SH-SY5Y (cell line): ENCODE data around the gene OR52I1.

Source experiments
- GATA2 ChIP-seq: IDR thresholded peaks from 2 replicates; pipeline ENCODE4 v1.6.1; 2011; ENCODE audit warnings: mild to moderate bottlenecking, low read depth, low read length
- GATA3 ChIP-seq: IDR thresholded peaks from 2 replicates; pipeline ENCODE4 v1.6.1; 2011; ENCODE audit warnings: low read depth, mild to moderate bottlenecking, low read length, moderate library complexity

The OR52I1 gene

DNA sequence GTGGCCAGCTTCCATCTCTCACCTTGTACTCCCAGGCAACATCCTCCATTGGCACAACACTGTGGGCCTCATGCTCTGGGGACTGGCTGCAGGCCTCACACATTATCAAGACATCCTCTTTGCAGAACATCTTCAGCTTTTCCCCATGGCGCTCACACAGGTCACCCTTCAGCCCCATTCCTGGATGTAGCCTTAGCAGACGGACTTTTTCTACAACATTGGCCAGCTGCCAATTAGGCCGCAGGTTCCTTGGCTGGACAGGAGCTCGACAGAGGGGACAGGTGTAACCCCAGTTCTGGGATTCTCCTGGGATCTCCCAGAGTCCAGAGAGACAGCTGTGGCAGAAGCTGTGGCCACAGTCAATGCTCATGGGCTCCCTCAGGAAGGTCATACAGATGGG is 11.2 kb downstream of the OR52I1 start:
- TF ChIP-seq GATA3 (no peak), GATA2 (no peak)

DNA sequence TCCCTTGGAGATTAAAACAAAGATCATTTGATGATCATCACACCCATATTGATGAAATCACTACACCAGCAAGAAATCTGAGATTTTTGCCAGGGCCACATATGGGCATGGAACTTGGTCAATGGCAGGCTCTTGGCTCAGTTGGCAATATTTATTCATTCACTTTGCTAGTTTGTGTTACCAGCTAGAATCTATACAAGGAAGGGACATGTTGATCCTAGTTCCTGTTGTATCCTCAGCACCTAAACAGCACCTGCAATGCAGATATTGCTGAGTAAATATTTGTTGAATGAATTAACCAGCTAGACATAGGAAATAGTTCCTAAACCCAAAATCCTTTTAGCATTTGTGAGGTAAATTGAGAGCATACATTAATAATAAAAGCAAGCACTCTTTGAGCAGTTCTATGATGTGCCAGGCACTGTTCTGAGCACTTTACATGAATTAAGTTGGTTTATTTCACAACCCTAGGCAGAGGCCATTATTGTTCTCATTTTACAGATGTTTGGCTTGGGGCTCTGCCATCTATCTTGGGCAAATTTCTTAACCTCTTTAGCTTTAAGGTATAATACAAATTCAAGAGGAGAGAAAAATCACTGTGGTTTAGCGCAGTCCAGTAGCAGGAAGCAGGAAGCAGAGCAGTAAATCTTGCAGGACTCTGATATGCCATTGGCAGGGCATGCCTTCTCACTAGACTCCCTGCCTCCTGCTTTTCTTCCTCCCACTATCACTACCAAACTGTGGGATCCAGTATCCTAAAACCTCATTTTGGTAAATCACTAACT is 12.6 kb downstream of the OR52I1 start:
- no peak for TF ChIP-seq GATA2

GRCh38 chr11:4607096-4607495 is 13.3 kb downstream of the OR52I1 start:
- no peak for TF ChIP-seq GATA3
- TF ChIP-seq GATA2: no peak

DNA sequence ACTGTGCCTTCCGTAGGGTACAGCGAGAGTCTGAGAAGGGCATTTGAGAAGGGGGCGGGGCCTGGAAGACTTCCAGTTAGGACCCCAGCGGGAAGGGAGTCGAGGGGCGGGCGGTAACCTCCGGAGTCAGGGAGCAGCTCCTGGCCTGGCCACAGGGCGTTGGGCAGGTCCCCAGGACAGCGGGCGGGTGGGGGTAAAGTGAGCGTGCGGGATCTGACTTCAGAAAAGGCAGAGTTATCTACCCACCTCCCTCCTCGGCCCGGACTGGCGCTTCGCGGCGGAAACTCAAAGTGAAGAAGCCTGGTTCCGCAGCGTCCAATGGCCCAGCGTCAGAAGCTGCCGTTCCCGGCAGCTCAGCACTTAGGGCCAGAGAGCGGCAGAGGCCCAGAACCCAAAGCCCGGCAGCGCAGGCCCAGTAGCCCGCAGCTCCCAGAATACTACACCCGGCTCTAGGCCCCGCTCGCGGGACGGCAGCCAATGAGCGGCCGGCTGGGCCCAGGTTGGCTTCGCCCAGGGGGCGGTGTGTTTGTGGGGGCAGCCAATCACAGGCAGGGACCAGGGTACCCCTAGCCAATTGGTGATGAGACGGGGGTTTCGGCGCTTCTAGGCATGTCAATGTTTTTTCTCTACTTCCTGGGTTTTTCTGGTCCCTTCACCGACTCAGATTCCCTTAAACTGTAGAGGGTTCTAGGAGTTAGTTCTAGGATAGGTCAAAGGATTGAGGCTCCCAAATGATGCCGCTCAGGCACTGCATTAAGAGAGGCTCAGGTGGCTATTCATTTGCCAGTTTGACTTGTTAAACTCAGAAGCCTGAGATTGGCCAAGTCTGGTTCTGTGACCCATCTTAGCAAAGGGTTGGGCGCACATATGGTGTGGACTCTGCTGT is 14.2 kb downstream of the OR52I1 start, which contains the start of gene TRIM68:
Gene TRIM68 (minus strand): TSS at position 451 of the 886 bp plus-strand sequence. CDS start 2,727 bp downstream, outside the sequence.
- TF ChIP-seq GATA3: no peak
- TF ChIP-seq GATA2: no peak; the same call in 1 of the 2 replicates

DNA sequence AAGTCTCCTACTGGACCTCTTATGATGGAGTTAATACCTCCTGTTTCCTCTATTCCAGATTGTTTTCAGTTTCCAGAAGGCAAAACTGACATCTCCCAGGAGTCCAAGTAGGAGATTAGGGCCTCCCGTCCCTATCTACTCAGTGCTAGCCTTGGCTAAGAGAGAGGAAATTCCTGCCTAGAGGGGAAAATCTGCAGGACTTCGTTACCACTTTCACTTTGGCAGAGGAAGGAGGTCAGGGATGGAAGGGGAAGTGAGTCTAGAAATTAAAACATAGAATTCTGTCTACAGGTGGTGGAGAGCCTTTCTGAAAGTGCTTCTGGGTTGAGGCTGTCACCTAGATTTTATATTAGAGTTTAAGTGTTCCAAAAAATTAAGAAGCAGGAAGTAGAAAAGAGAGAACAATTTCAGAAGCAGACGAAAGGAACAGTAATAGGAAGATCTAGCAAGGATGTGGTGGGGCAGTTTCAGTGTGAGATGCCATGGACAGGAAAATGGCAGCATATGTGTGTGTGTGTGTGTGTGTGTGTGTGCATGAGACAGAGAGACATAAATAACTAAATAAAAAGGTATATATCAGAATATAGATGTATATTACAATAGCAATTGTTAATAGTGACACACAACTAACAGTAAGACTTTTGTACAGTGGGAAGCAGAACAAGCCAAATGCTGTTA is 16.6 kb downstream of the OR52I1 start:
- no peak for TF ChIP-seq GATA3
- TF ChIP-seq GATA2: no peak

DNA sequence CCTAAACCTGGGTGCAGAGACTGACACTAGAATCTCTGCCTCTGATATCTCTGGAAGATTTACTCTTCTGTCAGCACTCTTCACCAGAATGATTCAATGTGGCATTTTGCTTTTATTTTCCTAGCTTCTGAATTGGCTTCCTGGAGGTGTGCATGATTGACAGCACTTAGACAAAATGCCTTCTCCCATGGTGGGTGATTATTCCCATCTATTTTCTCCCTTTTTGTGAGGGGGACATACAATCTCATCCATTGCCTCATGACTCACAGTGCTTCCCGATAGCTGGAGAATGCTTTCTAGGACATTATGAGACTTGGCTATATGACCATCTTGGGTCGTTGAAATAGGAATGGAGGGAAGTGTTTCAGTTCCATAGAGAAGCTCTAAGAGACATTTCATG is 18.1 kb downstream of the OR52I1 start:
- TF ChIP-seq GATA3 (no peak), GATA2 (no peak)

- TF ChIP-seq GATA3 (no peak), GATA2 (no peak)
Measured at GRCh38 chr11:4615856-4616444, 22.1 kb downstream of the OR52I1 start.

GRCh38 chr11:4619514-4619913 is 25.7 kb downstream of the OR52I1 start:
- TF ChIP-seq GATA2: no peak
- TF ChIP-seq GATA3: no peak

GRCh38 chr11:4626207-4627099 is 32.6 kb downstream of the OR52I1 start:
- no peak for TF ChIP-seq GATA2
- TF ChIP-seq GATA3: no peak

- TF ChIP-seq GATA3 (no peak), GATA2 (no peak)
Measured at GRCh38 chr11:4636136-4636535, 42.3 kb downstream of the OR52I1 start.

DNA sequence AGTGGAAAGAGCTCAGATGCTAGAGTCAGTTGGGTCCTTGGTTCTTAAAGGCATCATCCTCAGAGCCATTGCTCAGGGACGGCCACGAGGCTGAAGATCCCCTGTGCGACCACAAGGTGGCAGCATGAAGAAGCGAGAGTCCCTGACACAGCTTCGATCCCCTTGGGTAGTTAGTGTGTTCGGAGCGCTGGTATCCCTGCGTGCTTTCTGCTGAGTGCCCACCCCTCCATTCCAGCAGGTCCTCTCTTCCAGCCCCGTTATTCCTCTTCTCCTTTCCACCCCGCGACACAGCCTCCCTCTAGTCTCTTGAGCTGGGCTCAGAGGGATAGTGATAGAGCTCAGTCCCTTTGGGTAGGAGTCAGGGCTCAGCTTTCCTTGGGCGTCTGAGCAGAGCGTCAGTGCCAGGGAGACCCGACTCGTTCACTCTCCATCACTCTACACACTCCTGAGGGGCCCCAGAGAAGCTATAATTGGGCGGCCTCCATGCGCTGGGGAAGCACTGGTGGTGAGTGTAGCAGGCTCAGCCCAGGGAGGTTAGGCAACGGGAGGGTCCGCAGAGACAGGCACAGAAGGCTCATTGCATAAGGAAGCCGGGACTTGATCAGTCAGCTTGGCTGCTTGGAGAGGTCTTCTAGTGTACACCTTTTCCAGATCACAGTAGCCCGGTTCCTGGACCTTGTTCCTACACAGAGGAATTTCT is 43.3 kb downstream of the OR52I1 start, which contains the start of gene OR51D1:
Gene OR51D1 (plus strand): TSS at position 516 of the 700 bp plus-strand sequence. CDS start 2,314 bp downstream, outside the sequence.
- TF ChIP-seq GATA3 (no peak), GATA2 (no peak)

DNA sequence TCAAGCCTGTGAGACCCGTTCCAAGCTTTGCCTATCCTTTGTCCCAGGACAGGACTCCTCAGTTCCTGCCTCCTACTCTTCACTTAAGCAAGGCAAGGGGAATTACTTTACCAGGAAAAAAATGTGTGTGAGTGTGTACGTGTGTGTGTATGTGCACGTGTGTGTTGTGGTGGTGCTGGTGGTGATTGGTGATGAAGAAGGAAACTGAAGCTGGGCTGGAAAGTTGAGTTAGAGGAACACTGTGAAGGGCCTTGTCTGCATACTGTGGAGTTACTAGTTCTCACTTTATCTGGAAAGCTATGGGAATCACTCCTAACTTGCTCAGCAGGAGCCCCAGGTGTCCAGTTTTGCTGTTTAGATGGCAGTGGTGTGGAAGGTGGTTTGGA is 43.8 kb downstream of the OR52I1 start:
- TF ChIP-seq GATA3 (no peak), GATA2 (no peak)

DNA sequence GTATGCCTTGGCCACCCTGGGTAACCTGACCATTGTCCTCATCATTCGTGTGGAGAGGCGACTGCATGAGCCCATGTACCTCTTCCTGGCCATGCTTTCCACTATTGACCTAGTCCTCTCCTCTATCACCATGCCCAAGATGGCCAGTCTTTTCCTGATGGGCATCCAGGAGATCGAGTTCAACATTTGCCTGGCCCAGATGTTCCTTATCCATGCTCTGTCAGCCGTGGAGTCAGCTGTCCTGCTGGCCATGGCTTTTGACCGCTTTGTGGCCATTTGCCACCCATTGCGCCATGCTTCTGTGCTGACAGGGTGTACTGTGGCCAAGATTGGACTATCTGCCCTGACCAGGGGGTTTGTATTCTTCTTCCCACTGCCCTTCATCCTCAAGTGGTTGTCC is 46.1 kb downstream of the OR52I1 start:
- no peak for TF ChIP-seq GATA2
- no peak for TF ChIP-seq GATA3
